GM21367 (cell line): ENCODE results near the gene ZG16.
"Not testable (repeated sequence)": the region's sequence is repeated elsewhere in the genome, so short reads cannot be mapped to it uniquely, and the experiment has no call there.

ENCODE experiments used
- ATAC-seq: cut with Tn5 transposase; IDR thresholded peaks from one replicate; pipeline ENCODE4 v1.9.1; 2021; ENCODE audit not compliant: unreplicated experiment

ZG16 gene

DNA sequence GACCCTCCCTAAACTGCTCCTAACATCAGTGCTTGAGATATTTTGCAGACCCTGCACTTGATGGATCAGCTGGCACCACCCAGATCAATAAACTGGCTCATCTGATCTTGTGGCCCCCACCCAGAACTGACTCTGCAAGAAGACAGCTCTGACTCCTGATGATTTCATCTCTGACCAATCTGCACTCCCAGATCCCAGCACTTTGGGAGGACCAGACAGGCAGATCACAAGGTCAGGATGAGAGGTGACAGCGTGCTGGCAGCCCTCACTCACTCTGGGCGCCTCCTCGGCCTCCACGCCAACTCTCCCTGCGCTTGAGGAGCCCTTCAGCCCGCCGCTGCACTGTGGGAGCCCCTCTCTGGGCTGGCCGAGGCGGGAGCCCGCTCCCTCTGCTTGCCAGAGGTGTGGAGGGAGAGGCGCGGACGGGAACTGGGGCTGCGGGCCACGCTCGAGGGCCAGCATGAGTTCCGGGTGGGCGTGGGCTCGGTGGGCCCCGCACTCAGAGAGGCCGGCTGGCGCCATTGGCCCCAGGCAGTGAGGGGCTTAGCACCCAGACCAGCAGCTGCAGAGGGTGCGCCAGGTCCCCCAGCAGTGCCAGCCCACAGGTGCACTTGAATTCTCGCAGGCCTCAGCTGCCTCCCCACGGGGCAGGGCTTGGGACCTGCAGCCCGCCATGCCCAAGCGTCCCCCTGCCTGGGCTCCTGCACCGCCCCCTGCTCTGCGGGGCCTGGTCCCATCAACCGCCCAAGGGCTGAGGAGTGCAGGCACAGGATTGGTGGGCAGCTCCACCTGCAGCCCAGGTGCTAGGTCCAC, 29.9 kb upstream of the ZG16 start:
- ATAC-seq = no peak

DNA sequence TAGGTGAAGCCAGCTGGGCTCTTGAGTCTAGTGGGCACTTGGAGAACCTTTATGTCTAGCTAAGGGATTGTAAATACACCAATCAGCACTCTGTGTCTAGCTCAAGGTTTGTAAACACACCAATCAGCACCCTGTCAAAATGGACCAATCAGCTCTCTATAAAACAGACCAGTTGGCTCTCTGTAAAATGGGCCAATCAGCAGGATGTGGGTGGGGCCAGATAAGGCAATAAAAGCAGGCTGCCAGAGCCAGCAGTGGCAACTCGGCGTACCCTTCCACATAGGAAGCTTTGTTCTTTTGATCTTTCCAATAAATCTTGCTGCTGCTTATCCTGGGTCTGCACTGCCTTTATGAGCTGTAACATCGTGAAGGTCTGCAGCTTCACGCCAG, 29.3 kb upstream of the ZG16 start:
- not testable (repeated sequence) for ATAC-seq

- no peak for ATAC-seq
Measured at GRCh38 chr16:29753516-29753915, 24.5 kb upstream of the ZG16 start.

DNA sequence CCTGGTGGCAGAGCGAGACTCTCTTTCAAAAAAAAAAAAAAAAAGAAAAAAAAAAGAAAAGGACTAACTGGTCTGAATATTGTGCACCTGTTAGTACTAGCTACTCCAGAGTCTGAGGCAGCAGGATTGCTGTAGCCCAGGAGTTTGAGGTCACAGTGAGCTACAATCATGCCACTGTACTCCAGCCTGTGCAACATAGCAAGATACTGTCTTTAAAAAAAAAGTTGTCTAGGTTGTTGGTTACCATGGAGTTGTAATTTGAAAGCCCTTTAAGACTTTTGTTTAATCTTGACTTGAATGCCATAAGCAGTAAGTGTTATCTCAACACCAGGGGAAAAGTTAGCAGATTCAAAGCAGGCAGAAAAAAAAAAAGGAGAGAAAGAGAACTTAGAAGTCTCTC, 21.4 kb upstream of the ZG16 start:
- no peak for ATAC-seq

- not testable (repeated sequence) for ATAC-seq
Measured at GRCh38 chr16:29757086-29757485, 21.0 kb upstream of the ZG16 start.

- ATAC-seq = no peak
Measured at GRCh38 chr16:29757950-29758466, 20.0 kb upstream of the ZG16 start.

- ATAC-seq = no peak
Measured at GRCh38 chr16:29760567-29761279, 17.3 kb upstream of the ZG16 start.

DNA sequence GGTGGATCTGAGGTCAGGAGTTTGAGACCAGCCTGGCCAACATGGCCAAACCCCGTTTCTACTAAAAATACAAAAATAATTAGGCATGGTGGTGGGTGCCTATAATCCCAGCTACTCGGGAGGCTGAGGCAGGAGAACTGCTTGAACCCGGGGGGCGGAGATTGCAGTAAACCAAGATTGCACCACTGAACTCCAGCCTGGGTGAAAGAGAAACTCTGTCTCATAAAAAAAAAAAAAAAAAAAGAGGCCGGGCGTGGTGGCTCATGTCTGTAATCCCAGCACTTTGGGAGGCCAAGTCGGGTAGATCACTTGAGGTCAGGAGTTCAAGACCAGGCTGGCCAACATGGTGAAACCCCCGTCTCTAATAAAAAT, 16.8 kb upstream of the ZG16 start:
- not testable (repeated sequence) for ATAC-seq

DNA sequence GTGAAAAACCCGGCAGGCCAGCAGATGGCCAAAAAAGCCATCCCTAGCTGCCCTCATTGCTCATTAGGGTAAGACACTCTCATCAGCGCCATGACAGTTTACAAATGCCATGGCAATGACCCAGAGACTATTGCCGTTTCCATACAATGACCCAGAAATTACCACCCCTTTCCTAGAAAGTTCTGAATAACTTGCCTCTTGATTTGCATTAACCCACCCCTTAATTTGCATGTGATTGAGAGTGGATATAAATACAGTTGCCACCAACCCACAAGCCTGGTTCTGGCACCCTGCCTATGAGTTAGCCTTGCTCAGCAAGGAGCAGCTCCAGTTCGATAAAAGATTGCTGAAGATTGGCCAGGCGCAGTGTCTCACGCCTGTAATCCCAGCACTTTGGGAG, 16.2 kb upstream of the ZG16 start:
- no peak for ATAC-seq

- ATAC-seq = no peak
Measured at GRCh38 chr16:29763326-29763725, 14.7 kb upstream of the ZG16 start.

- no peak for ATAC-seq
Measured at GRCh38 chr16:29765167-29766032, 12.7 kb upstream of the ZG16 start.

DNA sequence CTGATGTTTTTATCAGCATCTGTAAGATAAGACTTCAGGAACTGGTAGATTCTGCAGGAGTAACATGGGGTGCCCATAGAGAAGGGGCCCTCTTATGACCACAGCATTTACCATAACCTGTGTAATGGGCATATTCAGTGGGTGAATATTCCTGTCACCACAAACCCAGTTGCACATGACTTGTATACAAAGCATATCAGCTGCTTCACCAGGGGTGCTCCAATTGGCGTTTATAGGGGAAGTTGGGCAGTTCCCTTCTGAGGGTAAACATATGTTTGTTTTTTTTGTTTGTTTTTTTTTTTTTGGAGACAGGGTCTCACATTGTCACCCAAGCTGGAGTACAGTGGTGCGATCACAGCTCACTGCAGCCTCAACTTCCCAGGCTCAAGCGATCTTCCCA, 11.5 kb upstream of the ZG16 start:
- no peak for ATAC-seq

GRCh38 chr16:29767062-29767461, 11.0 kb upstream of the ZG16 start:
- no peak for ATAC-seq

- ATAC-seq = no peak
Measured at GRCh38 chr16:29769507-29769906, 8.5 kb upstream of the ZG16 start.

- no peak for ATAC-seq
Measured at GRCh38 chr16:29770250-29770929, 7.7 kb upstream of the ZG16 start.

- ATAC-seq = not testable (repeated sequence)
Measured at GRCh38 chr16:29772330-29772729, 5.7 kb upstream of the ZG16 start.

DNA sequence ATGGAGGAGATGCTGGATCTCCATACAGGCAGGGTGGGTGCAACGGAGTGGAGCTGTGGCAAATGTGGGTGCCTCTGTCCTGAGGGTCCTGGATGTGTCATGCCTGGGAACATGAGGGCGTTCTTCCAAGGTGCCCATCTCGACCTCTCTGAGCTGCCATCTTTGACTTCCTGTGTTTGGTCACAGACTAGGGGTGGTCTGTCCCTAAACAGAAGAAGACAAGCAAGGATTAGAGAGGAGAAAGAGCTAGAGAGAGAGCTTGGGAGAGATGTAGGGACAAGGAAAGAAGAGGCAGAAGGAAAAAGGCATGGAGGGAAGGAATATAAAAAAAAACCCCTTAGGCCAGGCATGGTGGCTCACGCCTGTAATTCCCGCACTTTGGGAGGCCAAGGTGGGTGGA, 3.3 kb upstream of the ZG16 start:
- no peak for ATAC-seq

- no peak for ATAC-seq
Measured at GRCh38 chr16:29775742-29776408, 2.2 kb upstream of the ZG16 start.

GRCh38 chr16:29779474-29779873, 1.4 kb downstream of the ZG16 start:
- no peak for ATAC-seq
